Measurements from ENCODE around the gene FAM186B.

The FAM186B gene

GRCh38 chr12:49644620-49644994 lies 39.2 kb upstream of the FAM186B start:
- no peak overlapping the region for H3K27ac ChIP-seq (ENCODE audit: low read depth, low read length)
- no peak overlapping the region for H3K4me3 ChIP-seq (ENCODE audit: low read length)
- no peaks in the 10 kb centered on the region for H3K27me3 ChIP-seq (ENCODE audit: control insufficient read depth, insufficient read depth, low read length)
- peaks cover 12% of the 10 kb centered on the region for H3K36me3 ChIP-seq (ENCODE audit: control insufficient read depth, insufficient read depth, low read length)
- no peak overlapping the region for H3K9ac ChIP-seq (ENCODE audit: low read length)
- H3K4me1 ChIP-seq (ENCODE audit: control insufficient read depth, insufficient read depth, low read length) = peaks cover 2% of the 10 kb centered on the region

- H3K4me1 ChIP-seq (ENCODE audit: control insufficient read depth, insufficient read depth, low read length) = peaks cover 2% of the 10 kb centered on the region
- H3K27me3 ChIP-seq (ENCODE audit: control insufficient read depth, insufficient read depth, low read length) = no peaks in the 10 kb centered on the region
- H3K36me3 ChIP-seq (ENCODE audit: control insufficient read depth, insufficient read depth, low read length) = peaks cover 8% of the 10 kb centered on the region
- no peak overlapping the region for H3K4me3 ChIP-seq (ENCODE audit: low read length)
- H3K9ac ChIP-seq (ENCODE audit: low read length) = no peak overlapping the region
- no peak overlapping the region for H3K27ac ChIP-seq (ENCODE audit: low read depth, low read length)
Observed at GRCh38 chr12:49643961-49644619, 38.7 kb upstream of the FAM186B start.

- H3K4me1 ChIP-seq (ENCODE audit: control insufficient read depth, insufficient read depth, low read length) = peaks cover 2% of the 10 kb centered on the region
- H3K27ac ChIP-seq (ENCODE audit: low read depth, low read length) = no peak overlapping the region
- H3K36me3 ChIP-seq (ENCODE audit: control insufficient read depth, insufficient read depth, low read length) = peaks cover 7% of the 10 kb centered on the region
- H3K4me3 ChIP-seq (ENCODE audit: low read length) = no peak overlapping the region
- H3K27me3 ChIP-seq (ENCODE audit: control insufficient read depth, insufficient read depth, low read length) = no peaks in the 10 kb centered on the region
- H3K9ac ChIP-seq (ENCODE audit: low read length) = no peak overlapping the region
Observed at GRCh38 chr12:49643135-49643534, 37.7 kb upstream of the FAM186B start.

- Histone ChIP-seq H3K27me3 (ENCODE audit: control insufficient read depth, insufficient read depth, low read length) (no peaks in the 10 kb centered on the region), H3K4me3 (ENCODE audit: low read length) (no peak overlapping the region), H3K27ac (ENCODE audit: low read depth, low read length) (no peak overlapping the region), H3K4me1 (ENCODE audit: control insufficient read depth, insufficient read depth, low read length) (peaks cover 6% of the 10 kb centered on the region), H3K9ac (ENCODE audit: low read length) (no peak overlapping the region), H3K36me3 (ENCODE audit: control insufficient read depth, insufficient read depth, low read length) (peaks cover 7% of the 10 kb centered on the region)
Observed at GRCh38 chr12:49642370-49642802, 36.9 kb upstream of the FAM186B start.

- Histone ChIP-seq H3K9ac (ENCODE audit: low read length) (no peak overlapping the region), H3K36me3 (ENCODE audit: control insufficient read depth, insufficient read depth, low read length) (peaks cover 7% of the 10 kb centered on the region), H3K27me3 (ENCODE audit: control insufficient read depth, insufficient read depth, low read length) (no peaks in the 10 kb centered on the region), H3K4me1 (ENCODE audit: control insufficient read depth, insufficient read depth, low read length) (peaks cover 11% of the 10 kb centered on the region), H3K4me3 (ENCODE audit: low read length) (no peak overlapping the region), H3K27ac (ENCODE audit: low read depth, low read length) (no peak overlapping the region)
Observed at GRCh38 chr12:49641748-49642369, 36.4 kb upstream of the FAM186B start.

GRCh38 chr12:49636979-49637755 lies 31.7 kb upstream of the FAM186B start:
- peak overlapping the region; percentile 81 for H3K27ac ChIP-seq (ENCODE audit: low read depth, low read length)
- H3K27me3 ChIP-seq (ENCODE audit: control insufficient read depth, insufficient read depth, low read length) = no peaks in the 10 kb centered on the region
- no peak overlapping the region for H3K4me3 ChIP-seq (ENCODE audit: low read length)
- peaks cover 12% of the 10 kb centered on the region for H3K4me1 ChIP-seq (ENCODE audit: control insufficient read depth, insufficient read depth, low read length)
- peaks cover 4% of the 10 kb centered on the region for H3K36me3 ChIP-seq (ENCODE audit: control insufficient read depth, insufficient read depth, low read length)
- no peak overlapping the region for H3K9ac ChIP-seq (ENCODE audit: low read length)

- H3K9ac ChIP-seq (ENCODE audit: low read length) = no peak overlapping the region
Observed at GRCh38 chr12:49636574-49636973, 31.1 kb upstream of the FAM186B start.

GRCh38 chr12:49635656-49636055 lies 30.2 kb upstream of the FAM186B start:
- H3K9ac ChIP-seq (ENCODE audit: low read length) = no peak overlapping the region
- H3K36me3 ChIP-seq (ENCODE audit: control insufficient read depth, insufficient read depth, low read length) = no peaks in the 10 kb centered on the region
- no peak overlapping the region for H3K27ac ChIP-seq (ENCODE audit: low read depth, low read length)
- H3K27me3 ChIP-seq (ENCODE audit: control insufficient read depth, insufficient read depth, low read length) = no peaks in the 10 kb centered on the region
- no peak overlapping the region for H3K4me3 ChIP-seq (ENCODE audit: low read length)
- H3K4me1 ChIP-seq (ENCODE audit: control insufficient read depth, insufficient read depth, low read length) = peaks cover 12% of the 10 kb centered on the region

More at GRCh38 chr12:49636574-49636973, 31.1 kb upstream of the FAM186B start:
- no peak overlapping the region for H3K4me3 ChIP-seq (ENCODE audit: low read length)
- H3K27ac ChIP-seq (ENCODE audit: low read depth, low read length) = peak overlapping the region; percentile 81
- H3K36me3 ChIP-seq (ENCODE audit: control insufficient read depth, insufficient read depth, low read length) = peaks cover 3% of the 10 kb centered on the region
- peaks cover 12% of the 10 kb centered on the region for H3K4me1 ChIP-seq (ENCODE audit: control insufficient read depth, insufficient read depth, low read length)
- no peaks in the 10 kb centered on the region for H3K27me3 ChIP-seq (ENCODE audit: control insufficient read depth, insufficient read depth, low read length)

GRCh38 chr12:49635036-49635435 lies 29.6 kb upstream of the FAM186B start:
- Histone ChIP-seq H3K27ac (ENCODE audit: low read depth, low read length) (no peak overlapping the region), H3K4me1 (ENCODE audit: control insufficient read depth, insufficient read depth, low read length) (peaks cover 12% of the 10 kb centered on the region), H3K4me3 (ENCODE audit: low read length) (no peak overlapping the region), H3K9ac (ENCODE audit: low read length) (no peak overlapping the region), H3K27me3 (ENCODE audit: control insufficient read depth, insufficient read depth, low read length) (no peaks in the 10 kb centered on the region), H3K36me3 (ENCODE audit: control insufficient read depth, insufficient read depth, low read length) (no peaks in the 10 kb centered on the region)

GRCh38 chr12:49633703-49634345 lies 28.4 kb upstream of the FAM186B start:
- H3K27me3 ChIP-seq (ENCODE audit: control insufficient read depth, insufficient read depth, low read length) = no peaks in the 10 kb centered on the region
- H3K36me3 ChIP-seq (ENCODE audit: control insufficient read depth, insufficient read depth, low read length) = no peaks in the 10 kb centered on the region
- H3K9ac ChIP-seq (ENCODE audit: low read length) = no peak overlapping the region
- H3K27ac ChIP-seq (ENCODE audit: low read depth, low read length) = no peak overlapping the region
- H3K4me3 ChIP-seq (ENCODE audit: low read length) = no peak overlapping the region
- H3K4me1 ChIP-seq (ENCODE audit: control insufficient read depth, insufficient read depth, low read length) = peaks cover 12% of the 10 kb centered on the region

GRCh38 chr12:49632986-49633702 lies 27.7 kb upstream of the FAM186B start:
- Histone ChIP-seq H3K4me3 (ENCODE audit: low read length) (no peak overlapping the region), H3K9ac (ENCODE audit: low read length) (no peak overlapping the region), H3K4me1 (ENCODE audit: control insufficient read depth, insufficient read depth, low read length) (peaks cover 12% of the 10 kb centered on the region), H3K27me3 (ENCODE audit: control insufficient read depth, insufficient read depth, low read length) (no peaks in the 10 kb centered on the region), H3K27ac (ENCODE audit: low read depth, low read length) (no peak overlapping the region), H3K36me3 (ENCODE audit: control insufficient read depth, insufficient read depth, low read length) (no peaks in the 10 kb centered on the region)

- Histone ChIP-seq H3K4me3 (ENCODE audit: low read length) (no peak overlapping the region), H3K36me3 (ENCODE audit: control insufficient read depth, insufficient read depth, low read length) (no peaks in the 10 kb centered on the region)
Observed at GRCh38 chr12:49632401-49632800, 27.0 kb upstream of the FAM186B start.

More at GRCh38 chr12:49632401-49632800, 27.0 kb upstream of the FAM186B start:
- H3K4me1 ChIP-seq (ENCODE audit: control insufficient read depth, insufficient read depth, low read length) = peaks cover 8% of the 10 kb centered on the region
- no peak overlapping the region for H3K9ac ChIP-seq (ENCODE audit: low read length)
- no peak overlapping the region for H3K27ac ChIP-seq (ENCODE audit: low read depth, low read length)
- H3K27me3 ChIP-seq (ENCODE audit: control insufficient read depth, insufficient read depth, low read length) = no peaks in the 10 kb centered on the region

Data from rectal smooth muscle tissue (tissue), 1 donor.